ENCODE measurements around the gene CHST11.

DNA sequence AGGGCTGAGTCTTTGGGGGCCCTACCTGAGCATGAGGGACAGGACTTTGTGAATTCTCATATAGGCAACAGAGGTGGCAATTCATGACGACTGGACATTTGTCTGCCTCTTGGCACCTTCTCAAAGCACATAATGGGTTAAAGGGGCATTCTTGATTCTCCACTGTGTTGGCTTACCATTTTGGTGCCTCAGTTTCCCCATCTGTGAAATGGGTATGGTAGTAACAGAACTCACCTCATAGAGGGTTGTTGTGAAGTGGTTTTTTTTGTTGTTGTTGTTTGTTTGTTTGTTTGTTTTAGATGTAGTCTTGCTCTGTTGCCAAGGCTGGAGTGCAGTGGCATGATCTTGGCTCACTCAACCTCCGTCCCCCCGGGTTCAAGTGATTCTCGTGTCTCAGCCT, 106.0 kb downstream of the CHST11 start:
- TF ChIP-seq, protein P1, sequence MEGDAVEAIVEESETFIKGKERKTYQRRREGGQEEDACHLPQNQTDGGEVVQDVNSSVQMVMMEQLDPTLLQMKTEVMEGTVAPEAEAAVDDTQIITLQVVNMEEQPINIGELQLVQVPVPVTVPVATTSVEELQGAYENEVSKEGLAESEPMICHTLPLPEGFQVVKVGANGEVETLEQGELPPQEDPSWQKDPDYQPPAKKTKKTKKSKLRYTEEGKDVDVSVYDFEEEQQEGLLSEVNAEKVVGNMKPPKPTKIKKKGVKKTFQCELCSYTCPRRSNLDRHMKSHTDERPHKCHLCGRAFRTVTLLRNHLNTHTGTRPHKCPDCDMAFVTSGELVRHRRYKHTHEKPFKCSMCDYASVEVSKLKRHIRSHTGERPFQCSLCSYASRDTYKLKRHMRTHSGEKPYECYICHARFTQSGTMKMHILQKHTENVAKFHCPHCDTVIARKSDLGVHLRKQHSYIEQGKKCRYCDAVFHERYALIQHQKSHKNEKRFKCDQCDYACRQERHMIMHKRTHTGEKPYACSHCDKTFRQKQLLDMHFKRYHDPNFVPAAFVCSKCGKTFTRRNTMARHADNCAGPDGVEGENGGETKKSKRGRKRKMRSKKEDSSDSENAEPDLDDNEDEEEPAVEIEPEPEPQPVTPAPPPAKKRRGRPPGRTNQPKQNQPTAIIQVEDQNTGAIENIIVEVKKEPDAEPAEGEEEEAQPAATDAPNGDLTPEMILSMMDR (IDR thresholded peaks at IDR 0.05 in 2 of 3, conservative IDR thresholded peaks at IDR 0.05 in 1 of 3; ENCODE audit: control insufficient read depth in 2 of 3, extremely low read depth in 1 of 3, insufficient read depth in 1 of 3, low read depth in 3 of 3, low read length in 3 of 3) = no peak
- TF ChIP-seq GABPA (IDR thresholded peaks at IDR 0.05; ENCODE audit: low read depth) (no peak), SMARCA5 (IDR thresholded peaks at IDR 0.05) (no peak), CREM (IDR thresholded peaks at IDR 0.05; ENCODE audit: low read depth) (no peak), ETV6 (conservative IDR thresholded peaks at IDR 0.05 in 1 of 2, IDR thresholded peaks at IDR 0.05 in 1 of 2; ENCODE audit: borderline replicate concordance in 1 of 2, low read depth in 1 of 2) (no peak)
- TF ChIP-seq, protein P2, sequence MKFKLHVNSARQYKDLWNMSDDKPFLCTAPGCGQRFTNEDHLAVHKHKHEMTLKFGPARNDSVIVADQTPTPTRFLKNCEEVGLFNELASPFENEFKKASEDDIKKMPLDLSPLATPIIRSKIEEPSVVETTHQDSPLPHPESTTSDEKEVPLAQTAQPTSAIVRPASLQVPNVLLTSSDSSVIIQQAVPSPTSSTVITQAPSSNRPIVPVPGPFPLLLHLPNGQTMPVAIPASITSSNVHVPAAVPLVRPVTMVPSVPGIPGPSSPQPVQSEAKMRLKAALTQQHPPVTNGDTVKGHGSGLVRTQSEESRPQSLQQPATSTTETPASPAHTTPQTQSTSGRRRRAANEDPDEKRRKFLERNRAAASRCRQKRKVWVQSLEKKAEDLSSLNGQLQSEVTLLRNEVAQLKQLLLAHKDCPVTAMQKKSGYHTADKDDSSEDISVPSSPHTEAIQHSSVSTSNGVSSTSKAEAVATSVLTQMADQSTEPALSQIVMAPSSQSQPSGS (IDR thresholded peaks at IDR 0.05; ENCODE audit: low read length) = no peak
